Daoy (cell line): ENCODE measurements around the gene ITCH. TPM values are rescaled to one million over a fixed set of nuclear protein-coding genes. Genes with fewer than 3 reads are reported as not detected.

Source experiments
- DNase-seq: peaks from one replicate; pipeline ENCODE4 v3.0.0-alpha.2; 2015; ENCODE audit warnings: low read depth
- total RNA-seq: library from RNA; depleted of rRNA; stranded (reverse); fragments of >200 nt; shearing (Covaris generic); gene quantifications from 2 replicates; pipeline ENCODE4 v1.2.3, GENCODE V29; 2014; rRNA removed

ITCH gene
- total RNA-seq, 1 experiment from 2014 or later, result 45.1 TPM

GRCh38 chr20:34549291-34549928 lies 186.3 kb downstream of the ITCH start:
- DNase-seq, result peak; percentile 34

- no peak for DNase-seq
These were observed 186.8 kb downstream of the ITCH start for GRCh38 chr20:34549929-34550305.

GRCh38 chr20:34552569-34552968 lies 189.5 kb downstream of the ITCH start:
- DNase-seq, result no peak

GRCh38 chr20:34553366-34553867 lies 190.3 kb downstream of the ITCH start:
- no peak for DNase-seq

GRCh38 chr20:34557936-34558319 lies 194.9 kb downstream of the ITCH start:
- no peak for DNase-seq

GRCh38 chr20:34558320-34559218 lies 195.5 kb downstream of the ITCH start, which contains the start of gene MAP1LC3A:
MAP1LC3A (plus strand) TSS chr20:34558718; CDS start chr20:34558869, 151 bp downstream.
- peak; percentile 90 for DNase-seq

- no peak for DNase-seq
These were observed 196.5 kb downstream of the ITCH start for GRCh38 chr20:34559311-34560140.

- no peak for DNase-seq
These were observed 197.1 kb downstream of the ITCH start for GRCh38 chr20:34560141-34560523.

GRCh38 chr20:34560614-34561013 lies 197.5 kb downstream of the ITCH start:
- DNase-seq, result no peak

Other genes with a start within 250 kb of the ITCH start
- gene ASIP, start 121.8 kb upstream of the ITCH start, total RNA-seq, result not detected in 2 replicates
- gene AHCY, start 59.9 kb upstream of the ITCH start, total RNA-seq, result 58.9 and 86.6 TPM in 2 replicates
- 66.2 and 122 TPM in 2 replicates for gene DYNLRB1, start 153.1 kb downstream of the ITCH start, total RNA-seq
- 1.5 and 2.5 TPM in 2 replicates for gene MAP1LC3A, start 195.4 kb downstream of the ITCH start, total RNA-seq